SJCRH30 (cell line): Measurements from ENCODE around the gene VWA2. TPM values are rescaled to one million over a fixed set of nuclear protein-coding genes. Genes with fewer than 3 reads are reported as not detected.

Experiments
- DNase-seq, 2 experiments: peaks; one replicate each; pipeline ENCODE4 v3.0.0-alpha.2; 2015 to 2020
- H3K27ac ChIP-seq: fragments of 250-450 bp; sonication (Bioruptor Pico); 2 replicates; pipeline ENCODE4 v1.5.1; 2020; ENCODE audit warnings: mild to moderate bottlenecking, moderate library complexity
- H3K27me3 ChIP-seq: fragments of 250-450 bp; sonication (Bioruptor Pico); 2 replicates; pipeline ENCODE4 v1.5.1; 2020; ENCODE audit warnings: mild to moderate bottlenecking, moderate library complexity
- H3K36me3 ChIP-seq: fragments of 250-450 bp; sonication (Bioruptor Pico); 2 replicates; pipeline ENCODE4 v1.5.1; 2020; ENCODE audit warnings: mild to moderate bottlenecking, moderate library complexity
- H3K4me1 ChIP-seq: fragments of 250-450 bp; sonication (Bioruptor Pico); 2 replicates; pipeline ENCODE4 v1.5.1; 2020; ENCODE audit warnings: mild to moderate bottlenecking, moderate library complexity
- H3K4me3 ChIP-seq: fragments of 250-450 bp; sonication (Bioruptor Pico); 2 replicates; pipeline ENCODE4 v1.5.1; 2020; ENCODE audit warnings: mild to moderate bottlenecking, moderate library complexity
- H3K9me3 ChIP-seq: fragments of 250-450 bp; sonication (Bioruptor Pico); replicated peaks from 2 replicates; pipeline ENCODE4 v1.5.1; 2020; ENCODE audit warnings: mild to moderate bottlenecking, moderate library complexity
- total RNA-seq: library from RNA; depleted of rRNA; stranded (reverse); fragments of >200 nt; shearing (Covaris generic); gene quantifications from 2 replicates; pipeline ENCODE4 v1.2.3, GENCODE V29; 2014

The VWA2 gene
- total RNA-seq, 1 experiment from 2014 or later, result not detected

DNA sequence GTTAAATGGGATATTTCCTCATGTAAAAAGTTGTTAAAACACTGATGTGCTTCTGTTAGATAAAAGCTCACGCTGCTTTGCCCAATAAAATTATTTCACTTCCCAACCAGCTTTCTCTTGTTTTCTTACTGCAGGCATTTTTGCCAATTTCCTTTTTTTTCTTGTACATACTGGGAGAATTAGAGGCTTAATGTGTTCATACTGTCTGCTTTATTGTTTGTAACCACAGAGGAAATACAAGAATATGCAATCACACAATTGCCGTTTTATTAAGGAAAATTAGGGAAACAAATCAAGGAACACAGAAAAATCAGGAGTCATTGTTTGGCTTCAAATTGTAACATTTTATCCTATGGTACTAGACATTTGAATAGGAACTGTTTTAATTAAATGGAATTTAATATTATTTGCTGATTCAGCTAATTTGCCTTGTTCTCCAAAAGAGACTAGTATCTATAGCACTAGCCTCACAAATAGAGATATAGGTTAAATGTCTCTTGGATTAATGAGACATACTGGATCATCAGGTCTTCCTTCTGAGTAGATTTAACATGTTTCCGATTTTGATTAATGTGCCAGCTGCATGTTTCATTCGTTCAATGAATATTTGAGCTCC lies 6.4 kb upstream of the VWA2 start:
- Histone ChIP-seq H3K27me3 (peaks cover 5% of the 10 kb centered on the region; the same call in 1 of the 2 replicates), H3K4me3 (no peak overlapping the region), H3K9me3 (no peaks in the 10 kb centered on the region), H3K4me1 (peaks cover 2% of the 10 kb centered on the region; the same call in 1 of the 2 replicates), H3K36me3 (no peaks in the 10 kb centered on the region), H3K27ac (no peak overlapping the region)
- no peak for DNase-seq

DNA sequence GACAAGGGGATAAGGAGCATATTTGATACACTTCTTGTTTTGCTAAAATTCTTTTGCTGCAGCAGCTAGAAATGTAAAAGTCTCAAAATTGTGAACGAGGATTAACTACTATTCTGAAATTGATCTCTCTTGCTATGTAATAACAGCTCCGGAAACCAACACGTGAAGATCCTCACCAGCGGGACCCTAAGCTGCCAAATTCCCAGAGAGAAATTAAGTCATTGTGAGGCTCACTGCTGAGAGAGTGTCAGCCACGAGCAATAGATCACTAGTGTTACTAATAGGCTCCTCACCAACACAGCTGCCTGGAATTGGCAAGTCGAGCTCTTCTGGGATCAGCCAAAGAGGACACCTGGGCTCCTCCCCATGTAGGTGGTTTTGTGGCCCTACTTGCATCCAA lies 5.6 kb upstream of the VWA2 start:
- Histone ChIP-seq H3K9me3 (no peaks in the 10 kb centered on the region), H3K36me3 (no peaks in the 10 kb centered on the region), H3K4me3 (no peak overlapping the region), H3K27ac (no peak overlapping the region), H3K4me1 (peaks cover 2% of the 10 kb centered on the region; the same call in 1 of the 2 replicates), H3K27me3 (peaks cover 5% of the 10 kb centered on the region; the same call in 1 of the 2 replicates)
- DNase-seq, result no peak

GRCh38 chr10:114234132-114234531 lies 4.9 kb upstream of the VWA2 start:
- no peak overlapping the region for H3K27ac ChIP-seq
- H3K4me1 ChIP-seq, result peaks cover 2% of the 10 kb centered on the region; the same call in 1 of the 2 replicates
- no peak overlapping the region for H3K4me3 ChIP-seq
- no peaks in the 10 kb centered on the region for H3K9me3 ChIP-seq
- H3K36me3 ChIP-seq, result no peaks in the 10 kb centered on the region
- no peak for DNase-seq
- H3K27me3 ChIP-seq, result peaks cover 6% of the 10 kb centered on the region; the same call in 1 of the 2 replicates

DNA sequence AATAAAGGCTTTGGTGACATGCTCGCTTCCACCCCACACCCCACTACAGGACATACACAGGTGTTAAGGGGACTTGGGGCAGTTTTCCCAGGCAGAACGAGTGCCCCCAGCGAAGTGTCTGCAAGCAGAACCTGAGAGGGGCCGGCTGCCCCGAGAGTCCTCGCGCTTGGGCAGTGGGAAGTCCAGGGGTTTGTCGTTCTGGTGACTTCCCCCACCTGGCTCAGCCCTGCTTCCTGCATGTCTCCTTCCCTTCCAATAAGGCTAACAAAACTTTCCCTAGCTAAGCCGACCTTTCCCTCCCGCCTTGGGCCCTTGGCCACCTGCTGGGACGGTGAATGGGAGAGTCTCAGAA lies 916 bp downstream of the VWA2 start:
- Histone ChIP-seq H3K4me1 (0 out of 2 replicates have a peak, but pooled peaks cover 3% of the 10 kb centered on the region), H3K9me3 (no peaks in the 10 kb centered on the region), H3K36me3 (no peaks in the 10 kb centered on the region), H3K27ac (no peak overlapping the region), H3K27me3 (0 out of 2 replicates have a peak, but pooled peaks cover 4% of the 10 kb centered on the region), H3K4me3 (no peak overlapping the region)
- DNase-seq, result no peak

DNA sequence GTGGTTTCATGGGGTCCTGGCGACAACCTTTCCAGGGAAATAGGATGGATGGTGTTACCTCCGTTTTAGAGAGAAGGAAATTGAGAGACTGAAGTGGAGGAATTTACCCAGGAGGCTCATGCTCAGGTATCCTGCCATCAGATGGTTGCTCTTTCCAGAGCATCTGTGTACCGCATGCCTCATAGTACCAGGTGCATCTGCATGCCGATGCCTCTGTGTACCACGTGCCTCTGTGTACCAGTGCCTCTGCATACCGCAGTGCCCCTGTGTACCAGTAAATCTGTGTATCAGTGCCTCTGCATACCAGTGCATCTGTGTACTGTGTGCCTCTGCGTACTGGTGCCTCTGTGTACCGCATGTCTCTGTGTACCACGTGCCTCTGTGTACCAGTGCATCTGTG lies 3.2 kb downstream of the VWA2 start:
- Histone ChIP-seq H3K4me3 (no peak overlapping the region), H3K9me3 (no peaks in the 10 kb centered on the region), H3K27me3 (0 out of 2 replicates have a peak, but pooled peaks cover 4% of the 10 kb centered on the region), H3K27ac (no peak overlapping the region), H3K36me3 (no peaks in the 10 kb centered on the region), H3K4me1 (peaks cover 11% of the 10 kb centered on the region; the same call in 1 of the 2 replicates)
- no peak for DNase-seq

- Histone ChIP-seq H3K27me3 (no peaks in the 10 kb centered on the region), H3K27ac (no peak overlapping the region), H3K4me1 (peaks cover 11% of the 10 kb centered on the region; the same call in 1 of the 2 replicates), H3K9me3 (no peaks in the 10 kb centered on the region), H3K4me3 (no peak overlapping the region), H3K36me3 (no peaks in the 10 kb centered on the region)
- no peak for DNase-seq
Observed at GRCh38 chr10:114243661-114244060, 4.6 kb downstream of the VWA2 start.

GRCh38 chr10:114244126-114244525 lies 5.1 kb downstream of the VWA2 start:
- Histone ChIP-seq H3K27me3 (no peaks in the 10 kb centered on the region), H3K4me1 (peaks cover 11% of the 10 kb centered on the region; the same call in 1 of the 2 replicates), H3K4me3 (no peak overlapping the region)

GRCh38 chr10:114245121-114245791 lies 6.2 kb downstream of the VWA2 start:
- no peaks in the 10 kb centered on the region for H3K36me3 ChIP-seq
- DNase-seq, result peak; percentile 23 to 51
- no peaks in the 10 kb centered on the region for H3K9me3 ChIP-seq
- no peak overlapping the region for H3K27ac ChIP-seq
- no peaks in the 10 kb centered on the region for H3K27me3 ChIP-seq
- peaks cover 15% of the 10 kb centered on the region for H3K4me1 ChIP-seq
- H3K4me3 ChIP-seq, result no peak overlapping the region

More at GRCh38 chr10:114244126-114244525, 5.1 kb downstream of the VWA2 start:
- Histone ChIP-seq H3K36me3 (no peaks in the 10 kb centered on the region), H3K9me3 (no peaks in the 10 kb centered on the region), H3K27ac (no peak overlapping the region)
- DNase-seq, result no peak

DNA sequence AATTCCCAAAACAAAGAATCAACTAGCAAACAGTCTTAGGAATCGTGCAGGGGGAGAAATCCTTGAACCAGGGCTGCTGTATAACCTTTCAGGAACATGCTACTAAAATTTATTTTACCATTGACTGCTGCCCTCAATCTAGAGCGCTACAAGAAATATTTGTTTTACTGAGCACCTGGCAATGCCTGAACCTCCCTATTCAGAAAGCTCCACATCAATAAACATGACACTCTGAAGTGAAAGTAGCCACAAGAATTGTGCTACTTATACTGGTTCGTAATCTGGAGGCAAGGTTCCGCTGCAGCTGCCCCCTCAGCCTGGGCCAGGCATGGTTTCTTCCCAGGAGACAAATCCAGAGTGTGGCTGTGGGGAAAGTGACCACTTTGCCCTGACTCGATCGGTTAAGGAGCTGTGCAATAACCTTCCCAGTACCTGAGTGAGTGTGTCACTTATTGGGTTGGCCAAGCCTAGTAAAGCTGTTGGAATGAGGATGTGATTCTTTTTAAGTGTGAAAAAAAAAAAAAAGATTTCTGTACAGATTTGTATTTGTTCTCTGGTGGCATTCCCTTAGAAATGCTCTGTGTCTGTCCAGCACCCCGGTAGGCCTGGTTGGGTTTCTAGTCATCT lies 7.7 kb downstream of the VWA2 start:
- no peaks in the 10 kb centered on the region for H3K9me3 ChIP-seq
- H3K4me1 ChIP-seq, result peaks cover 21% of the 10 kb centered on the region
- no peak for DNase-seq
- H3K36me3 ChIP-seq, result no peaks in the 10 kb centered on the region
- H3K27ac ChIP-seq, result no peak overlapping the region
- no peak overlapping the region for H3K4me3 ChIP-seq
- H3K27me3 ChIP-seq, result no peaks in the 10 kb centered on the region

- peaks cover 15% of the 10 kb centered on the region for H3K4me1 ChIP-seq
- no peaks in the 10 kb centered on the region for H3K9me3 ChIP-seq
- H3K27me3 ChIP-seq, result no peaks in the 10 kb centered on the region
- H3K36me3 ChIP-seq, result no peaks in the 10 kb centered on the region
- H3K4me3 ChIP-seq, result no peak overlapping the region
- peak; percentile 62 to 75 for DNase-seq
- H3K27ac ChIP-seq, result no peak overlapping the region
Observed at GRCh38 chr10:114250236-114250635, 11.2 kb downstream of the VWA2 start.

GRCh38 chr10:114250716-114251115 lies 11.7 kb downstream of the VWA2 start:
- H3K4me1 ChIP-seq, result peaks cover 11% of the 10 kb centered on the region
- no peak overlapping the region for H3K27ac ChIP-seq
- no peak overlapping the region for H3K4me3 ChIP-seq
- no peaks in the 10 kb centered on the region for H3K27me3 ChIP-seq
- no peaks in the 10 kb centered on the region for H3K9me3 ChIP-seq
- H3K36me3 ChIP-seq, result no peaks in the 10 kb centered on the region
- no peak for DNase-seq

DNA sequence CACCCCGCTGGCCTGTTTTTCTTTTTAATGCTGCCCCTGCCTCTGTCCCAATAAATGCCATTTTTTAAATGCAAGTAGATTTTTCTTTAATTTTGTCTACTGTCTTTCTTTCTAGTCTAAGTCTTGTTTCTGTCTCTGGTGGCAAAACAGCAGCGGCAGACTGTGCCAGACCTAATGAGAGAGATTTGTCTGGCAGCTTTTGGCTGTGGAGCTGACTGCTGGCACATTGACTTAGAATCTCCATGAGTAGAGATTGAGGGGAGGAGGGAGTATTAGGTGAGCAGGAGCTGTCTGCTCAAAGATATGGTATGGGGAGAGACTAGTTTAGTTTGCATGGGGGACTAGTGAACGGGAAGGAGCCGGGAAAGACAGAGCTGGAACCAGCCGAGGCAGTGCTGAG lies 13.0 kb downstream of the VWA2 start:
- Histone ChIP-seq H3K27me3 (no peaks in the 10 kb centered on the region), H3K27ac (no peak overlapping the region), H3K4me1 (peaks cover 16% of the 10 kb centered on the region), H3K9me3 (no peaks in the 10 kb centered on the region), H3K36me3 (no peaks in the 10 kb centered on the region), H3K4me3 (no peak overlapping the region)
- no peak for DNase-seq

DNA sequence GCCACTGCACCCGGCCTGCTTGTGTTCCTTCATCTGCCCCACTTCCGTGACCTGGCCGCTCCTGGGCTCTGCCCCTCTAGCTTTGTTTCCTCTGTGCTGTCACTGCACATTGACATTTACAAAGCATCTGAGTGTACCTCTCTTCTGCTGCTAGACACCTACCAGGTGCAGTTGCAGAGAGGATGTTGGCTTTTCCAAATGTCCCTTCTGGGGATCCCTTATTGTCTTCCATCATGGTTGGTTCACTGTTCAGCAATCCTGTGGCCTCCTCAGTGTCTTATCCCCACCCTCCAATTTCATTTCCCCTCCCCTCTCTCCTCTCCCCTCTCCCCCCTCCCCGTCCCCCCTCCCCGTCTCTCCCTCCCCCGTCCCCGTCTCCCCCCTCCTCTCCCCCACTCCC lies 13.8 kb downstream of the VWA2 start:
- H3K36me3 ChIP-seq, result no peaks in the 10 kb centered on the region
- no peak for DNase-seq
- H3K9me3 ChIP-seq, result no peaks in the 10 kb centered on the region
- H3K27ac ChIP-seq, result no peak overlapping the region
- no peak overlapping the region for H3K4me3 ChIP-seq
- H3K4me1 ChIP-seq, result peaks cover 24% of the 10 kb centered on the region
- no peaks in the 10 kb centered on the region for H3K27me3 ChIP-seq

DNA sequence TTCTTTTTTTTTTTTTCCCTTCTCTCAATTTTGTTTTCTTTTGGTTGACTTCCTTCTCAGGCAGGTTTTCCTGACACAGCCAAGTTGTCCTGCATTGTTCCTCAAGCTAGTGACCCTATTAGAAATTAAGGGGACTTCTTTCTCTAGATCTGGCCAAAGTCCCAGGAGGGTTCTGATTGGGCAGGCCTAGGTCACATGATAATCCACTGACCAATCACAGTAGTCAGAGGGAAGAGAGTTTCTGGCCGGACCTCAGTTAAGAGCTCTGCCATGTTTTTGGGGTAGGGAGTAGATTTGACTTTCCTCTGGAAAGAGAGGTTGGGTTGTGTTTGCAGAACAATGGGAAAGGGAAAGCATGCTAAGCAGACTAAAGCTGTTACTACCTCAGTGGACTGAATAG lies 16.2 kb downstream of the VWA2 start:
- no peak for DNase-seq
- Histone ChIP-seq H3K4me1 (peaks cover 27% of the 10 kb centered on the region), H3K9me3 (no peaks in the 10 kb centered on the region), H3K4me3 (no peak overlapping the region), H3K27me3 (no peaks in the 10 kb centered on the region), H3K27ac (no peak overlapping the region), H3K36me3 (no peaks in the 10 kb centered on the region)

DNA sequence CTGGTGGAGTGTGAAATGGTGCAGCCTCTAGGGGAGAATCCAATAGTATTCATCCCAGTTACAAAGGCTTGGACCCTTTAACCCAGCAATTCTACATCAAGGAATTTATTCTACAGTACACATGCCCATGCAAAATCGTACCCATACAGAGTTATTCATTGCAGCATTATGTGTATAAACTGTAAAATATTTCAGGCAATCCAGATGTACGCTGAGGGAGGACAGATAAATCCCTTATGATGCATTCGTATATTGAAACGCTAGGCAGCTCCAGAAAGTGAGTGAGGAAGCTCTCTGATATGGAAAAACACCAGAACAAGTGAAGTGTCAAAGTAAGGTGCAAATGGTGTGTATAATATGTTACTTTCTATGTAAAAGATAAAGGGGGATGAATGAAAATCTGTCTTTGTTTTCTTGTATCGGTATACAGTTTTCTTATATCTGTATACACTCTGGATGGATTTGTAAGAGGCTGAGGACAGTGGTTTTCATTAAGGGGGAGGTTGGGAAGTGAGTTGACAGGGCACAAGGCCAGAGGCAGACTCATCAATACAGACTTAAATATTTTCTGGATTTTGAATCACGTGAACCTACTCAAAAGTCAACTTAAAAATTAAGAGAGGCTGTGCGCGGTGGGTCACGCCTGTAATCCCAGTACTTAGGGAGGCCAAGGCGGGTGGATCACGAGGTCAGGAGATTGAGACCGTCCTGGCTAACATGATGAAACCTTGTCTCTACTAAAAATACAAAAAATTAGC lies 17.1 kb downstream of the VWA2 start:
- Histone ChIP-seq H3K4me1 (peaks cover 30% of the 10 kb centered on the region), H3K27ac (no peak overlapping the region), H3K36me3 (no peaks in the 10 kb centered on the region), H3K9me3 (no peaks in the 10 kb centered on the region), H3K4me3 (no peak overlapping the region), H3K27me3 (no peaks in the 10 kb centered on the region)
- no peak for DNase-seq
